Right cardiac atrium (tissue), 5 donors: ENCODE results near the gene CYP4F11. TPM values are rescaled to one million over a fixed set of nuclear protein-coding genes. Genes with fewer than 3 reads are reported as not detected.
"Not testable (repeated sequence)": the region's sequence is repeated elsewhere in the genome, so short reads cannot be mapped to it uniquely, and the experiment has no call there.

Experiments used
- ATAC-seq, 2 donors: fragments of 200-7000 bp; cut with Tn5 transposase; one replicate each; pipeline versions ENCODE4 v1.8.0 to v1.9.1; 2020; ENCODE audit warnings: moderate library complexity in 2 of 2, mild to moderate bottlenecking in 1 of 2
- DNase-seq, 3 donors: peaks; one replicate each; pipeline ENCODE4 v3.0.0-alpha.2; 2020
- H3K27ac ChIP-seq: one replicate; pipeline ENCODE4 v1.5.1; 2013; ENCODE audit warnings: mild to moderate bottlenecking, low read length, control low read depth, moderate library complexity
- H3K27me3 ChIP-seq: one replicate; pipeline ENCODE4 v1.6.1; 2013; ENCODE audit not compliant: control insufficient read depth, insufficient read depth
- H3K4me1 ChIP-seq: one replicate; pipeline ENCODE4 v1.6.1; 2013; ENCODE audit warnings: low read length; ENCODE audit not compliant: control insufficient read depth, insufficient read depth
- H3K4me3 ChIP-seq: one replicate; pipeline ENCODE4 v1.5.1; 2013; ENCODE audit warnings: low read length, control low read depth
- H3K9me3 ChIP-seq: one replicate; pipeline ENCODE4 v1.6.1; 2013; ENCODE audit warnings: low read length; ENCODE audit not compliant: control insufficient read depth
- WGBS: extraction: QIAGEN DNeasy Blood & Tissue Kit; methylation state at CpG from one replicate; pipeline ENCODE4 v1.1.7; 2013; 5-methylcytosine and 5-hydroxymethylcytosine counted together
- intact Hi-C, 4 donors: fragments of 100-400 bp; cut with DNase I; formaldehyde crosslinking; loops; one replicate each; pipeline versions ENCODE4 v1.11.0 to v1.14.0; 2022 to 2023
- polyA plus RNA-seq: library from polyadenylated mRNA; stranded (reverse); fragments of 200-250 nt; gene quantifications from one replicate; pipeline ENCODE4 v1.2.3, GENCODE V29; 2013
- total RNA-seq, 4 donors: library from RNA; stranded (reverse); fragmentation: NEBNext Ultra II Directional; extraction: Animal tissue kit (Norgen Biotek cat#: 25700); gene quantifications; one replicate each; pipeline ENCODE4 v1.2.1, GENCODE V29; 2021
- donor health status: healthy with polysubstance abuse.
- donor health status: DM: no; HTN: yes; CAD: no.
- donor health status: DM: no; HTN: no; CAD: no.
- donor health status: DM: no; HTN: yes; CAD: no; lungs with severe emphysema.
- donor health status: DM: yes; HTN: yes; CAD: no.

CYP4F11 gene
- total and polyA plus RNA-seq, 5 donors = 0.11 to 0.34 (median 0.16) TPM

- Histone ChIP-seq H3K9me3 (no peaks in the 10 kb centered on the region), H3K27me3 (no peaks in the 10 kb centered on the region), H3K4me3 (no peak overlapping the region), H3K27ac (no peak overlapping the region), H3K4me1 (no peaks in the 10 kb centered on the region)
- intact Hi-C loops = no loop called here
- ATAC-seq (no peak), DNase-seq (no peak)
- 60% methylated on average over 4 of the region's 4 CpGs for WGBS
These were observed 12.3 kb downstream of the CYP4F11 start for GRCh38 chr19:15922021-15922420.

DNA sequence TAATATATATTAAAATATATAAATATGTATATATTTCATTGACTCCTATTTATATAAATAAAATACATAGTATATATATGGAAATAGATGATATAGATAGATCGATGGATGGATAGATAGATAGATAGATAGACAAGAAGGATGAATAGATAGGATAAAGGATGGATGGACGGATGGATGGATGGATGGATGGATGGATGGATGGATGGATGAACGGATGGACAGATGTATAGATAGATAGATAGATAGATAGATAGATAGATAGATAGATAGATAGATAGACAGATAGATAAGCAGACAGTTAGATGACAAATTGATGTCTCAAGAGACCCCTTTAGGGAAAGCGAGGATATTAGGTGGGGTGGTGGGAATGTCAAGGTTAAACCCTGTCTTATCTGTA, 15.1 kb downstream of the CYP4F11 start:
- ATAC-seq (no peak), DNase-seq (no peak)
- no peaks in the 10 kb centered on the region for H3K27me3 ChIP-seq
- no peaks in the 10 kb centered on the region for H3K9me3 ChIP-seq
- no peak overlapping the region for H3K4me3 ChIP-seq
- 73% methylated on average over 4 of the region's 4 CpGs for WGBS
- intact Hi-C loops = no loop called here
- H3K27ac ChIP-seq = no peak overlapping the region
- no peaks in the 10 kb centered on the region for H3K4me1 ChIP-seq

GRCh38 chr19:15915109-15915508, 19.2 kb downstream of the CYP4F11 start:
- H3K27ac ChIP-seq = no peak overlapping the region
- intact Hi-C loops = no loop called here
- no peaks in the 10 kb centered on the region for H3K27me3 ChIP-seq
- DNase-seq (no peak), ATAC-seq (no peak)
- no peaks in the 10 kb centered on the region for H3K4me1 ChIP-seq
- no peak overlapping the region for H3K4me3 ChIP-seq
- H3K9me3 ChIP-seq = no peaks in the 10 kb centered on the region
- WGBS = 93% methylated on average over 2 of the region's 2 CpGs

GRCh38 chr19:15913830-15914229, 20.5 kb downstream of the CYP4F11 start:
- no peaks in the 10 kb centered on the region for H3K27me3 ChIP-seq
- no peaks in the 10 kb centered on the region for H3K9me3 ChIP-seq
- ATAC-seq (no peak), DNase-seq (no peak)
- 85% methylated on average over 8 of the region's 8 CpGs for WGBS
- H3K4me3 ChIP-seq = no peak overlapping the region
- H3K4me1 ChIP-seq = no peaks in the 10 kb centered on the region
- intact Hi-C loops = no loop called here
- H3K27ac ChIP-seq = no peak overlapping the region

- DNase-seq = no peak
- 57% methylated on average over 6 of the region's 6 CpGs for WGBS
- intact Hi-C loops = no loop called here
- Histone ChIP-seq H3K4me1 (no peaks in the 10 kb centered on the region), H3K4me3 (no peak overlapping the region), H3K27ac (no peak overlapping the region), H3K9me3 (no peaks in the 10 kb centered on the region), H3K27me3 (no peaks in the 10 kb centered on the region)
- no peak for ATAC-seq
These were observed 20.9 kb downstream of the CYP4F11 start for GRCh38 chr19:15913384-15913783.

GRCh38 chr19:15911599-15912235, 22.6 kb downstream of the CYP4F11 start:
- Histone ChIP-seq H3K27ac (no peak overlapping the region), H3K9me3 (no peaks in the 10 kb centered on the region), H3K4me3 (no peak overlapping the region), H3K4me1 (no peaks in the 10 kb centered on the region), H3K27me3 (no peaks in the 10 kb centered on the region)
- no peak for ATAC-seq
- no peak for DNase-seq
- intact Hi-C loops = no loop called here
- WGBS = 3% methylated on average over 44 of the region's 44 CpGs

- DNase-seq = no peak
- intact Hi-C loops = no loop called here
- Histone ChIP-seq H3K4me1 (no peaks in the 10 kb centered on the region), H3K27ac (no peak overlapping the region), H3K27me3 (no peaks in the 10 kb centered on the region), H3K4me3 (no peak overlapping the region), H3K9me3 (no peaks in the 10 kb centered on the region)
- no peak for ATAC-seq
These were observed 29.3 kb downstream of the CYP4F11 start for GRCh38 chr19:15905026-15905425.

DNA sequence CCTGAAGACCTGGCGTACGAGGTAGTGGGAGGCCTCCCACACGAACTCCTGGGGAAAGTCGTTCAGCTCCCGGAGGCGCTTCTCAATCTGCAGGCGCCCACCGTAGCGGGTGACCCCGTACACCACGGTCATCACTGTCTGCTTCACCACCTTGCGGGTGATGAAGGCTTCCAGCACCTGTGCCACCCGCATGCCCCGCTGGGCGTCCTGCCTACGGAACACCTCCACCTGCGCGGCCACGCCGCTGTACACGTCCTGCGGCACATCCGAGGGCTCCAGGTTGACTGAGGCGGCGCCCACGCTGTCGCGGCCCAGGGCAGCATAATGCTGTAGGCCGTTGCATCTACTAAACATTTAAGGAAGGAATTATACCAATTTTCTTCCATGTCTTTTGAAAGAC, 31.4 kb downstream of the CYP4F11 start:
- intact Hi-C loops = not testable (repeated sequence)
- 91% methylated on average over 29 of the region's 29 CpGs for WGBS

GRCh38 chr19:15902254-15902653, 32.1 kb downstream of the CYP4F11 start:
- 88% methylated on average over 11 of the region's 11 CpGs for WGBS
- Histone ChIP-seq H3K9me3 (no peaks in the 10 kb centered on the region), H3K27ac (no peak overlapping the region), H3K4me1 (no peaks in the 10 kb centered on the region), H3K4me3 (no peak overlapping the region), H3K27me3 (no peaks in the 10 kb centered on the region)
- intact Hi-C loops = no loop called here
- DNase-seq = no peak
- ATAC-seq = no peak

More for the DNA sequence above, 31.4 kb downstream of the CYP4F11 start:
- ATAC-seq, H3K9me3 ChIP-seq, H3K4me1 ChIP-seq, DNase-seq, H3K4me3 ChIP-seq, H3K27me3 ChIP-seq, H3K27ac ChIP-seq: not testable (repeated sequence)

DNA sequence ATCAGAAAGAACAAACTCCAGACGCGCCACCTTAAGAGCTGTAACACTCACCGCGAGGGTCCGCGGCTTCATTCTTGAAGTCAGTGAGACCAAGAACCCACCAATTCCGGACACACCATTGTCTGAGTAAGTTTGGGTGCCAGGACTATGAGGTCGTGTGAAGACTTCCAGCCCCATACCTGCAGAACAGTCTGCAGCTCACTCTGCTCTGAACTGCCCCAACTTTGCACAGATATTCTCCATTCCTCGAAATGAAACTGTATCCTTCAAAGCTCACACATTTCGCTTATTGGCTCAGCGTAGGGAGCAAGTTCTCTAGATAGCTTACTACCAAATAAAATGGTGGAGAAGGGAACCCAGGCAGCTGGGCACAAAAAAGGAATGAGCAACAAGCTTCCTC, 33.8 kb downstream of the CYP4F11 start:
- Histone ChIP-seq H3K27ac (no peak overlapping the region), H3K4me1 (no peaks in the 10 kb centered on the region), H3K9me3 (no peaks in the 10 kb centered on the region), H3K4me3 (no peak overlapping the region), H3K27me3 (no peaks in the 10 kb centered on the region)
- ATAC-seq (no peak), DNase-seq (no peak)
- intact Hi-C loops = no loop called here
- WGBS = 83% methylated on average over 11 of the region's 11 CpGs

- WGBS = 24% methylated on average over 14 of the region's 15 CpGs
- ATAC-seq, intact Hi-C loops, H3K4me3 ChIP-seq, H3K27ac ChIP-seq, H3K9me3 ChIP-seq, DNase-seq, H3K4me1 ChIP-seq, H3K27me3 ChIP-seq: not testable (repeated sequence)
These were observed 34.3 kb downstream of the CYP4F11 start for GRCh38 chr19:15900032-15900431.

- H3K27me3 ChIP-seq, H3K9me3 ChIP-seq, ATAC-seq, H3K4me1 ChIP-seq, DNase-seq, H3K4me3 ChIP-seq, H3K27ac ChIP-seq, intact Hi-C loops: not testable (repeated sequence)
- 16% methylated on average over 30 of the region's 30 CpGs for WGBS
These were observed 34.8 kb downstream of the CYP4F11 start for GRCh38 chr19:15899561-15899960.
